ENCODE data around the gene CDKN1A.

Gene CDKN1A

DNA sequence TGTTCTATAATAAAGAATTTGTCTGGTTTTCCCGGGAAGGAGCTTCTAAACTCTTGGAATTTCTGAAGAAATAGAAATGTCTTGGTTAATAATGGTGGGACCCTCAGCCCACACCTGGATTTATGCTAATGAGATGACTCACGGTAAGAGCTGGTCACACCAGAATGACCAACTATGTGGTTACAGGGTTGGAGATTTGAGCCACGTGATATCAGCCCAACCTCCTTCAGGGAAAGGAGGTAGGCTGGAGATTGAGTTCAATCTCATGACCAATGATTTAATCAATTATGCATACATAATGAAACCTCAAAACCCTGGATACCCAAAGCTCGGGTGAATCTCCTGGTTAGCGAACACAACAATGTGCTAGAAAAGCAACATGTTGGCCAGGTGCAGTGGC lies 22.1 kb upstream of the CDKN1A start:
- no peak for FAIRE-seq

DNA sequence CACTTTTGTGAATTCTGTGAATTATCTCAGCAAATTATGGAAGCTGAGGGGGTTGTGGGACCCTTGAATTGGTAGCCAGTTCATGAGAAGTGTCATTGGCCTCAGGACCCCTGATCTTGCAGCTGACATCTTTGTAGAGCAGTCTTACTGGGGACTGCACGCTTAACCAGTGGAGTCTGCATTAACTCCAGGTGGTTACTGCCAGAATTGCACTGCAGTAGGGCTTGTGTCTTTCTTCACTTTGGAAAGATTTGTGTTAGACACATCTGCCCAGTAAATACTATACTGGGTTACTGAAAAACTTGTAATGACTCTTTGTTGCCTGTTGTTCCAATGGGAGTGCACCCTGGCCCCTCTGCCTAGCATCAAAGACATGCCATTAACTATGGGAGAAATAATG lies 21.2 kb upstream of the CDKN1A start:
- no peak for FAIRE-seq

DNA sequence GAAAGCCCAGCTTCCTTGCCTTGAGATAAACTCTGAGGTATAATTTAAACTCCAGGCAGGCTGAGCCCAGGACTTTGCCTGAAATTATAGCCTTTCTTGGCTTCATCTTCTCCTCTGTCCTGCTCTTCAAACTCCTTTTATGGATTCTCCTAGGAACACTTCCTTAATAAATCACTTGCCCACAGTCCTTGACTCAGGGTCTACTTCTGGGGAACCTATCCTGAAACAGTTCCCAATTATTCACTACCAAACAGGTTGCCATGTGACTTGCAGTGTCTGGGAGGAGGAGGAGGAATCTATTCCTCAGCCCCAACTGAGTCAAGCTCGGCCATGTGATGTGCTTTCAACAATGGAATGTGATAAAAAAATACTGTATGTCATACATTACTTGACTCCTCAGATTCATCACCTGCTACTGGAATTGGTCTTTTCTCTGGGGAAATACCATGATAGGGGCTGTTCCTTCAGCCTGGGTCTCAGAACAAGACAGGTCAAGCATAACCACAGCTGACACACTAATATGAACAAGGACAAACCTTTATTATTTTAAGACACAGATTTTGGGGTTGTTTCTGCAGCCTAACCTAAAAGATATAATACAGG lies 20.5 kb upstream of the CDKN1A start:
- FAIRE-seq = no peak

DNA sequence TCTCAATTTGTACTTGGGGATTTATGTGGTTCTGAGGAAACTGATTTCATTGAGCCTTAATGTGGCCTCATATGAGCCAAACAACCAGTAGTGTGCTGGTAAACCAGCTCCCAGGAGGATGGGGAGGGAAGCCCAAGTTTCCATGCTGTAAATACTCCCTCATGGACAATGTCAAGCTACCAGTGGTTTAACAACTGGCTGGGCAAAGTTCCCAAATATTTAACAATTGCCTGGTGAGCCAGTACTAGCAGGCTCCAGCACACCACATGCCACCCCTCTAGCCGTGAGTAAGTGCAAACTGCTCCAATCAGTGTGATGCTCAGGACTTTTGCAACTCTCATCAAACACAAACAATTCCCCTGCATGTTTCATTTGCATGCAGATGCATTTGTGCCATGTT lies 19.2 kb upstream of the CDKN1A start:
- FAIRE-seq = no peak

DNA sequence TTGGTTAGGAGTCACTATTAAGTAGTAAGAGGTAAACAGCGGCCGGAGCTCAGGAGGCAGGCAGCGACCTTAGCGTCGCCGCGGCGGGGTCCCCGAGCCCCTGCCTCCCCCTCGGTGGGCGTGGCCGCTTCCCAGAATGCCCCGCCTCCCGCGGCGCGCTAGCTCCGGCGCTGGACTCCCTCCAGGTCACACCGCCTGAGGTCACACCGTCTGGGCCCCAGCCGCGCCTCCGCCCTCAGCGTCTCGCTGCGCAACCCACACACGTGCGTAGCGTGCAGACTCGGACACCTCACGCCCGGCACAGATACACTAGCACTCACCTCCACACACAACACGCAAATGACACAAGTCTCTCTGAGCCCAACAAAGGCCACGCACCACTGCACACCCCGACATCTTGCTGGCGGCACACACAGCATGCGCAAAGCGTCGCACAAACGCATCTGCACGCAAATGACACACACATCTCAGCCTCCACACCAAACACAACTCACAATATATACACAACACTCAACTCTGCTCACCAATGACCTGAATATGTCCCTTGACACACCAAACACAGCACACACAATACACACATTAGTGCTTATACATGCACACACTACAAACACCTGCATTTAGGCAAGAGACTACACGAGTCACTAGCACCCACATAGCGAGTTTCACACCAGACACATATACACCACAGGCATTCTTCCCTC lies 17.6 kb upstream of the CDKN1A start:
- FAIRE-seq = no peak

DNA sequence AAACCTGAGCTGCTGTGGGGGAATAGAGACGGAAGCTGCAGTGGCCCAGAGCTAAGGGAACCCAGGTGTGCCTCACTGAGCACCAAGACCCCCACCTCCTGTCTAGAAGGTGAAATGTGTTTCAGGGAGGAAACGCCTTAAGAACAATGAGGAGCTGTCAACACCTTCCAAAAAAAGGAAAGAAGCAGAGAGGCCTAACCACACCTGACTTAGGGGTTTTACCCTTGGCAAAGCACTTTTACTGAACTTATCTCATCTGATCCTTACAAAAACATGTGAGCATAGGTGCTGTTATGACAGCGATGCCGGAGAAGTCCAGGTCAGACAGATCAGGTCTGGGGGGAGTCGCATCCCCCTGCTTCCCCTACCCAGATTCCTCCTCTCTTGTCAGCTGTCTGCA lies 16.1 kb upstream of the CDKN1A start:
- FAIRE-seq = no peak

DNA sequence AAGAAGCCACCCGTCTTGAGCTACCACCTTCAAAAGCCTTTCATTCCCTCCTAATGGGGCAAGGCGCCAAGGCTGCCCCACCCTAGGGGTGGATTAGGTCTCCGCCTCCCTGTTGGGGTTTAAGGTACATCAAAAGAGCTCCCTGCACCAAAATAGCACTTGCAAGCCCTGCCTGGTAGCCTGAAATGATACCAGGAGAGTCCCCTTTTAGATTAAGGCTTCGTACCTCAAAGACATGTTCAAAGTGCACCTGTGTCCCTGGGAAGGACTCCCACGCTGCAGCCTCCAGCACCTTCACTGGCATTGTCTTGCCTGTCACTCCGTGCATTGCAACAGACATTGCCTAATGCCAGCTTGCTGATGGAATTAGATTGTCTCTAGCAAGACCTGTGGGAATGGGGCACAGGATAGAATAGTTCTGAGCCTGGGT lies 15.7 kb upstream of the CDKN1A start:
- no peak for FAIRE-seq

DNA sequence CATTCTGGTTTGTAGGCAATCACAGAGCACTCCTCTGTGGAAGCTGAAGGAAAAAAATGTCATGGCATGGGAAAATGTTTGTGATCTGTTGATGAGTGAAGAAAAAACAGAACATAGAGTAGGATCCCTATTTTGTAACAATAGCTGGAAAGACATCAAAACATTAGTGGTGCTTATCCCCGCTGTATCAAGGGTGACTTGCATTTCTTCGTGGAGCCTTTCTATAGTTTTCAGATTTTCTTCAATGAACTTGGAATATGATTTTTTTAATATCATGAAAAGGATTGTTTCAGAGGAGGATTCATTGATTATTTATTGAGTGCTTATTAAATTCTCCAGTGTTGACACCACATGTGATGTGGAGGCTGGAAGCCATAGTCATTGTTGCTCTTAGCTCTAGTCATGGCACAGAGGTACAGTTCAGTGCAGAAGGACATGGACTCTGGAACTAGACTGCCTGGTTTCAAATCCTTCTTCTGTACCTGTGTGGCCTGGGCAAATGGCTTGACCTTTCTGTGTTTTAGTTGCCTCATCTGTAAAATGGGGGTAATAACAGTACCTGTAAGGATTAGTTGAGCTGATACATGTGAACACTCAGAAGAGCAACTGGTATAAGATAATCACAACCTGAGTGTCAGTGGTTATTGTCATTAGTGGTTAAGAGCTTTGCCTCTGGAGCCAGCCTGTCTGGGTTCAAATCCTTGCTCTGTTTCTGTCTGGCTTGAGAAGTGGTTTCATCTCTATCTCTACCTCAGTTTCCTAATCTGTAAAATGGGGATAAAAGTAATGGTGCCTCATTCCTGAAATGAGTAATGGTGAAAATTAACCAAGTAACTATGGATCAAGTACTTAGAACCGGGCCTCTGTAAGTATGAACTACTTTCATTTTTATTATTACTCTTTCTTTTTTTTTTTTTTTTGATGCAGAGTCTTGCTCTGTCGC lies 14.7 kb upstream of the CDKN1A start:
- FAIRE-seq = no peak

DNA sequence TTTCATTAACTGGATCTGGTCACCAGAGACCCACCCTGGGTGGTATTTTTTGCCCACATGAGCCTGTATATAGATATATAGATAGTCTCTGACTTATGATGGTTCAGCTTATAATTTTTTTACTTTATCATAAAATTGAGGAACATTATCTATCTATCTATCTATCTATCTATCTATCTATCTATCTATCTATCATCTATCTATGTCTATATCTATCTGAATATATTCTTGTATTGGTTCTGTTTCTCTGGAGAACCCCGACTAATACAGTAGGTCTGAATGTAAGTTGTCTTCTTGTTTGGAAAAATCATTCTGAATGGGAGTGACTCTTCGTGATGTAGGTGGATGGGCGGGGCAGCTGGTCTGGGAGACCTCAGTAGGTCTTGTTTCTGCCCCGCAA lies 13.3 kb upstream of the CDKN1A start:
- FAIRE-seq = no peak

DNA sequence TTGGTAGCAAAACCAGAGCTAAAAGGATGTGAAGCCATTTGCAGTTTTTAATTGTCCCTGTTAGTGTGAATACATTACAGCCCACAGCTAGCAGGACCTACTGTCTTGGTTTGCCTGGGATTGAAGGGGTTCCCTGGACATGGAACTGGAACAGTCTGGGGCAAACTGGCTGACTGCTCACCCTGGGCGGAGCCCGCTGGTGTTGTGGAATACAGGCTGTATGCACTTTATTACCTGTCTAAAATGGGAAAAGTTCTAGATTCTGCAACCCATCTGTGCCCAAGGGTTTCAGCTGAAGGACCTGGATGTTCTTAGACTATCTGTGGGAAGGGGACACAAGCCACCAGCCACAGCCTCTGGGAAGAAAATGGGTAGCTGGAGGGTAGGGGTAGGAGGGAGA lies 12.2 kb upstream of the CDKN1A start:
- FAIRE-seq = no peak

DNA sequence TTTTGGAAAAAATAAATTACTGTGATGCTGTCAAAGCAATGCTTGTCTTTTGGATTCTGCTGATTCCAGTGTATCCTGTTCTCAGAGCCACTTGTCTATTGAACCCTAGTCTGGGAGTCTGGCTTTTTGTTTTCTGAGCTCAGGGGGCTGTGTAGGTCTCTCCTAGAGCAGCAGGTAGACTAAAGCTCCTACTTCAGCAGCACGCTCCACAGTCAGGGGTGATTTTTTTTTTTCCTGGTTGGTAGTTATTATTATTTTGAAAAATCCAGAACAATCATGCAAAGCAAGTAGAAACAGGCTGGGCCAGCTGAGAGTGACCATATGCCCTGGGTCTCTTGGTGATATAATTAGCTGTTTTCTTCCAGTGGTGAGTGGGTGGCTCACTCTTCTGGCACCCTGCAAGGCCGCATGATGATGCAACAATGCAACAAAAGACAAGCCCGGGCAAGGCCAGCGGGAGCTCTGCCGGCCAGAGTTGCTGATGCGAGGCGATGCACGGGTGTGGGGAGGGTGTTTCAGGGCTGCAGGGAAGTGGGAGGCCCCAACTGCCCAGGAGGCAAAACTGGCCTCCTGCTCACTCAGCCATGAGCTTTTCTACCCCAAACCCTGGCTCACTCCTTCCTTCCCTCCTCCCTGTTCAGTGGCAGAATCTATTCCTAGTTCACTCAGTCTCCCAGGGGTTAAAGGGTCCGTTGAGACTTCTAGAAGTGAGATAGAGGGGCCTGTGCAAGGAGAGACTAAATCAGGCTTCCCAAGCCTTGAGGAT lies 11.5 kb upstream of the CDKN1A start:
- FAIRE-seq = no peak

DNA sequence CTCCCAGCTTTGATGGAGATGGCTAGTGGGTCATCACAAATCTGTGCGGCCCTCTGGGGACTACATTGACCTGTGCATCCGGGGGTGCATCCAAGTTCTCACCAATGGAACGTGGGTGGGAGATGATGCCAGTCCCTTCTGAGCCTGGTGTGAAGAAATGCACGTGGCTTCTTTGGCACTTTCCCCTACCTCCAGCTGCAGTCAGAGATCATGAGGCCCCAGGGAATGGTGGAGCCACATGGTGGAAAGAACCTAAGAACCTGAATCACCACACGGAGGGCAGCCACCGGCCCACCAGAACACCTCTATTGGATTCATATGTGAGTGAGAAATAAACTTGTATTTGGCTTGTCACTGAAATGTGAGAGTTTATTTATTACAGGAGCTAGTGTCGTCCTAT lies 9.9 kb upstream of the CDKN1A start:
- no peak for FAIRE-seq

DNA sequence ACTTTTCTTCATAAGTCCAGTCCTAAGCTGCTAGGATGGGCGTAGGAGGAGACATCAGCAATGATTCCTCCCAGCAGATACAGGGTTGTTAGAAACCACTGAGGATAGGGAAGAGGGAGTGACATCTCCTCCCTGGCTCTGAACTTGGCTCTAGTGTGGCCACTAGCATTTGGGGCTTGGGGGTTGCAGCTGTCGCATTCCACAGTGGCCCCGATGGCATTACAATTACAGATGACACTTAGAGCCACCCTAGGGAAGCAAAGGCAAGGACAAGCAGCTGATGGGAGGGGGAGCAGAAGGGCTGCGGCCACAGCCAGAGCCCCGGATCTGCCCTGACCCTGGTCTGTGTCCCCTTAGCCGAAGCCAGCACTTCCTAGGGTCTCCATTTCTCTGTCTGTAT lies 9.5 kb upstream of the CDKN1A start:
- FAIRE-seq = no peak

DNA sequence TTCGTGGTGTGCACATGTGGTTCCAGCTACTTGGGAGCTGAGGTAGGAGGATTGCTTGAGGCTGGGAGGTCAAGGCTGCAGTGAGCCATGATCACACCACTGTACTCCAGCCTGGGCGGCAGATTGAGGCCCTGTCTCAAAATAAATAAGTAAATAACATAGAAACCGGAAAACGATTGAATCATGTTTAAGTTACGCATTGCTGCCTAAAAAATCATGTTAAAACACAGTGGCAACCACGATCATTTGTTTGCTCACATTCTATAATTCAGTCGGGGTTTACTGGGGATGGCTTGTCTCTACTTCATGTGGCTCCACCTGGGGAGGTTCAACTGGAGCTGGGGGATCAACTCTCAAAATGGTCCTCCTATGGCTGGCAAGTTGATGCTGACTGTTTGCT lies 8.2 kb upstream of the CDKN1A start:
- no peak for FAIRE-seq

DNA sequence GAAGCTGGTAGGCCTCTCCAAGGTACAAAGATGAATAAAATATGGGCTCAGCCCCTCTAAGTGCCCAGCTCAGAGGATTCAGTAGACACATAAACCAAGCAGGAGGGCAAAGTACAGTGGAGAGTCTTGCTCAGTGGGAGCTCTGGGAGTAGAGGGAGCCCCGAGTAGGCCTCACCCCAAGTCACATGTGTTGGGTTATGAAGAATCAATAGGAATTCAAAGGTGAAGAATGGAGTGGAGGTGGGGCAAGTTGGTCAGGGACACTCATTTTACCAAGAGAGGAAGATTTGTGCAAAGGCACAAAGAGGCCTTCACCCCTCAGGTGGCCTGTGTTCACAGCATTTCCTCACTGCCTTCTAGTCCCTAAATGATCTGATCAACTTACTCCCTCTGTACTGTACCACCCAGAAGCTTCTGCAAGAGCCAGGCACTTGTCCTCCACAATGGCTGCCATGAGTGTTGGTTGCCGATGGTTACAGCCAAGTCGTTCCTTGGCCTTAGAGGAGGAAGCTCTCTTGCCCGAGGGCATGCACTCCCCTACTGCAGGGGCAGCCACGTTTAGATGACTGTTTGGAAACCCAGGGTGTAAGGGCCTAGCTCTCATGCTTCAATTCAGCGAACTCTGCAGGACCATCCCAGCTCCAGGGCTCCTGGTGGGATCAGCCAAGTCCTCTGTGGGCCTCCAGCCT lies 6.7 kb upstream of the CDKN1A start:
- FAIRE-seq = no peak

DNA sequence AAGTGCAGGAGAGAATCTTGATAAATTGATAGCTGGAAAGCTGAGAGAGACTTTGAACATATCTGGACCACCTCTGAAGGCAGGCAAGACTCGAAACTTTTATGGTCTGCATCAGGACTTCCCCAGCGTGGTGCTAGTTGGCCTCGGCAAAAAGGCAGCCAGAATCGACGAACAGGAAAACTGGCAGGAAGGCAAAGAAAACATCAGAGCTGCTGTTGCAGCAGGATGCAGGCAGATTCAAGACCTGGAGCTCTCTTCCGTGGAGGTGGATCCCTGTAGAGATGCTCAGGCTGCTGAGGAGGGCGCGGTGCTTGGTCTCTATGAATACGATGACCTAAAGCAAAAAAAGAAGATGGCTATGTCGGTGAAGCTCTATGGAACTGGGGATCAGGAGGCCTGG lies 4.6 kb upstream of the CDKN1A start:
- no peak for FAIRE-seq

DNA sequence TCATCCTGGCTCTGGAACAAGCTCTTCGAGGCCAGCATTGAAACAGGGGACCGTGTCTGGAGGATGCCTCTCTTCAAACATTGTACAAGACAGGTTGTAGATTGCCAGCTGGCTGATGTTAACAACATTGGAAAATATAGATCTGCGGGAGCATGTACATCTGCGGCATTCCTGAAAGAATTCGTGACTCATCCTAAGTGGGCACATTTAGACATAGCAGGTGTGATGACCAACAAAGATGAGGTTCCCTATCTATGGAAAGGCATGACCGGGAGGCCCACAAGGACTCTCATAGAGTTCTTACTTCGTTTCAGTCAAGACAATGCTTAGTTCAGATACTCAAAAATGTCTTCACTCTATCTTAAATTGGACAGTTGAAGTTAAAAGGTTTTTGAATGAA lies 3.6 kb upstream of the CDKN1A start:
- no peak for FAIRE-seq

DNA sequence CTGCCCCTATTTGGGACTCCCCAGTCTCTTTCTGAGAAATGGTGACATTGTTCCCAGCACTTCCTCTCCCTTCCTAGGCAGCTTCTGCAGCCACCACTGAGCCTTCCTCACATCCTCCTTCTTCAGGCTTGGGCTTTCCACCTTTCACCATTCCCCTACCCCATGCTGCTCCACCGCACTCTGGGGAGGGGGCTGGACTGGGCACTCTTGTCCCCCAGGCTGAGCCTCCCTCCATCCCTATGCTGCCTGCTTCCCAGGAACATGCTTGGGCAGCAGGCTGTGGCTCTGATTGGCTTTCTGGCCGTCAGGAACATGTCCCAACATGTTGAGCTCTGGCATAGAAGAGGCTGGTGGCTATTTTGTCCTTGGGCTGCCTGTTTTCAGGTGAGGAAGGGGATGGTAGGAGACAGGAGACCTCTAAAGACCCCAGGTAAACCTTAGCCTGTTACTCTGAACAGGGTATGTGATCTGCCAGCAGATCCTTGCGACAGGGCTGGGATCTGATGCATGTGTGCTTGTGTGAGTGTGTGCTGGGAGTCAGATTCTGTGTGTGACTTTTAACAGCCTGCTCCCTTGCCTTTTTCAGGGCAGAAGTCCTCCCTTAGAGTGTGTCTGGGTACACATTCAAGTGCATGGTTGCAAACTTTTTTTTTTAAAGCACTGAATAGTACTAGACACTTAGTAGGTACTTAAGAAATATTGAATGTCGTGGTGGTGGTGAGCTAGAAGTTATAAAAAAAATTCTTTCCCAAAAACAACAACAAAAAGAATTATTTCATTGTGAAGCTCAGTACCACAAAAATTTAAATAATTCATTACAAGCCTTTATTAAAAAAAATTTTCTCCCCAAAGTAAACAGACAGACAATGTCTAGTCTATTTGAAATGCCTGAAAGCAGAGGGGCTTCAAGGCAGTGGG lies 2.1 kb upstream of the CDKN1A start:
- FAIRE-seq = no peak

DNA sequence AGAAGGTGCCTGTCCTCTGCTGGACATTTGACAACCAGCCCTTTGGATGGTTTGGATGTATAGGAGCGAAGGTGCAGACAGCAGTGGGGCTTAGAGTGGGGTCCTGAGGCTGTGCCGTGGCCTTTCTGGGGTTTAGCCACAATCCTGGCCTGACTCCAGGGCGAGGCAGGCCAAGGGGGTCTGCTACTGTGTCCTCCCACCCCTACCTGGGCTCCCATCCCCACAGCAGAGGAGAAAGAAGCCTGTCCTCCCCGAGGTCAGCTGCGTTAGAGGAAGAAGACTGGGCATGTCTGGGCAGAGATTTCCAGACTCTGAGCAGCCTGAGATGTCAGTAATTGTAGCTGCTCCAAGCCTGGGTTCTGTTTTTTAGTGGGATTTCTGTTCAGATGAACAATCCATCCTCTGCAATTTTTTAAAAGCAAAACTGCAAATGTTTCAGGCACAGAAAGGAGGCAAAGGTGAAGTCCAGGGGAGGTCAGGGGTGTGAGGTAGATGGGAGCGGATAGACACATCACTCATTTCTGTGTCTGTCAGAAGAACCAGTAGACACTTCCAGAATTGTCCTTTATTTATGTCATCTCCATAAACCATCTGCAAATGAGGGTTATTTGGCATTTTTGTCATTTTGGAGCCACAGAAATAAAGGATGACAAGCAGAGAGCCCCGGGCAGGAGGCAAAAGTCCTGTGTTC lies 1.3 kb upstream of the CDKN1A start:
- FAIRE-seq = no peak

DNA sequence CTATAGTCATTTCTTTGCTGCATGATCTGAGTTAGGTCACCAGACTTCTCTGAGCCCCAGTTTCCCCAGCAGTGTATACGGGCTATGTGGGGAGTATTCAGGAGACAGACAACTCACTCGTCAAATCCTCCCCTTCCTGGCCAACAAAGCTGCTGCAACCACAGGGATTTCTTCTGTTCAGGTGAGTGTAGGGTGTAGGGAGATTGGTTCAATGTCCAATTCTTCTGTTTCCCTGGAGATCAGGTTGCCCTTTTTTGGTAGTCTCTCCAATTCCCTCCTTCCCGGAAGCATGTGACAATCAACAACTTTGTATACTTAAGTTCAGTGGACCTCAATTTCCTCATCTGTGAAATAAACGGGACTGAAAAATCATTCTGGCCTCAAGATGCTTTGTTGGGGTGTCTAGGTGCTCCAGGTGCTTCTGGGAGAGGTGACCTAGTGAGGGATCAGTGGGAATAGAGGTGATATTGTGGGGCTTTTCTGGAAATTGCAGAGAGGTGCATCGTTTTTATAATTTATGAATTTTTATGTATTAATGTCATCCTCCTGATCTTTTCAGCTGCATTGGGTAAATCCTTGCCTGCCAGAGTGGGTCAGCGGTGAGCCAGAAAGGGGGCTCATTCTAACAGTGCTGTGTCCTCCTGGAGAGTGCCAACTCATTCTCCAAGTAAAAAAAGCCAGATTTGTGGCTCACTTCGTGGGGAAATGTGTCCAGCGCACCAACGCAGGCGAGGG lies 594 bp upstream of the CDKN1A start:
- FAIRE-seq = no peak

Measured in colon (tissue), 2 donors.